Caco-2 (cell line): ENCODE data around the gene GPC5. TPM values are rescaled to one million over a fixed set of nuclear protein-coding genes. Genes with fewer than 3 reads are reported as not detected.

Source experiments
- BruUV-seq: library from RNA; stranded (reverse); fragments of 400-500 nt; replicated peaks from 2 replicates; lab custom pipeline; 2021; lab: Mats Ljungman, UMichigan
- CTCF ChIA-PET: fragments of 300-600 bp; sonication (Branson Sonifier 250); formaldehyde crosslinking; loops from one replicate; lab custom pipeline; 2022; ENCODE audit warnings: antibody characterized with exemption; lab: Charles Lee
- POLR2A ChIA-PET: fragments of 300-600 bp; sonication (Branson Sonifier 250); formaldehyde crosslinking; loops from one replicate; lab custom pipeline; 2022; ENCODE audit warnings: antibody characterized with exemption; lab: Charles Lee
- DNase-seq, 2 experiments: peaks; one replicate each; pipeline versions ENCODE4 v3.0.0 to v3.0.0-alpha.2; 2020 to 2022
- H3K27me3 ChIP-seq: replicated peaks from 2 replicates; pipeline ENCODE4 v1.6.0; 2011; ENCODE audit warnings: low read length; ENCODE audit not compliant: control insufficient read depth, insufficient read depth
- H3K36me3 ChIP-seq: 2 replicates; pipeline ENCODE4 v1.5.1; 2011; ENCODE audit warnings: low read length; ENCODE audit not compliant: control insufficient read depth, insufficient read depth
- H3K4me1 ChIP-seq: fragments of 250-450 bp; sonication (Bioruptor Pico); 2 replicates; pipeline ENCODE4 v1.5.1; 2020; ENCODE audit warnings: mild to moderate bottlenecking
- H3K4me3 ChIP-seq: 2 replicates; pipeline ENCODE4 v1.5.1; 2011; ENCODE audit warnings: low read depth, mild to moderate bottlenecking, control low read depth, low read length
- H3K9me3 ChIP-seq: fragments of 250-450 bp; sonication (Bioruptor Pico); 2 replicates; pipeline ENCODE4 v1.5.1; 2020; ENCODE audit warnings: mild to moderate bottlenecking, moderate library complexity
- H3K27ac Mint-ChIP-seq: one replicate; pipeline ENCODE4 v1.8.0; 2022; ENCODE audit warnings: mixed read lengths; ENCODE audit not compliant: unreplicated experiment
- H3K27me3 Mint-ChIP-seq: one replicate; pipeline ENCODE4 v1.8.0; 2022; ENCODE audit warnings: mixed read lengths; ENCODE audit not compliant: insufficient read depth, unreplicated experiment
- H3K36me3 Mint-ChIP-seq: one replicate; pipeline ENCODE4 v1.8.0; 2022; ENCODE audit warnings: mild to moderate bottlenecking, mixed read lengths; ENCODE audit not compliant: insufficient read depth, unreplicated experiment
- H3K4me1 Mint-ChIP-seq: one replicate; pipeline ENCODE4 v1.8.0; 2022; ENCODE audit warnings: low read depth, mixed read lengths; ENCODE audit not compliant: unreplicated experiment
- H3K4me3 Mint-ChIP-seq: one replicate; pipeline ENCODE4 v1.8.0; 2022; ENCODE audit warnings: mild to moderate bottlenecking, moderate library complexity, mixed read lengths; ENCODE audit not compliant: unreplicated experiment
- H3K9me3 Mint-ChIP-seq: one replicate; pipeline ENCODE4 v1.8.0; 2022; ENCODE audit warnings: mixed read lengths; ENCODE audit not compliant: unreplicated experiment
- intact Hi-C: fragments of 100-400 bp; cut with micrococcal nuclease; formaldehyde crosslinking; loops from one replicate; pipeline ENCODE4 v1.10.0; 2022; ENCODE audit not compliant: unreplicated experiment
- total RNA-seq: library from RNA; stranded (reverse); gene quantifications from 2 replicates; pipeline ENCODE4 v1.2.3, GENCODE V29; 2022
- TF ChIP-seq, protein P1 (sequence below), 2 experiments: fragments of 200-600 bp in 1 of 2; IDR thresholded peaks; 1 replicate in 1 of 2; 2 replicates in 1 of 2; pipeline versions ENCODE4 v1.5.1 to v1.8.0; 2011 to 2022; ENCODE audit warnings: antibody characterized with exemption in 1 of 2, control low read depth in 1 of 2, inconsistent platforms in 1 of 2, low read depth in 1 of 2, low read length in 1 of 2, mild to moderate bottlenecking in 1 of 2, moderate library complexity in 1 of 2; ENCODE audit not compliant: insufficient read depth in 1 of 2, severe bottlenecking in 1 of 2, unreplicated experiment in 1 of 2

The GPC5 gene
- total RNA-seq, 1 experiment from 2014 or later, result 4.1 TPM

DNA sequence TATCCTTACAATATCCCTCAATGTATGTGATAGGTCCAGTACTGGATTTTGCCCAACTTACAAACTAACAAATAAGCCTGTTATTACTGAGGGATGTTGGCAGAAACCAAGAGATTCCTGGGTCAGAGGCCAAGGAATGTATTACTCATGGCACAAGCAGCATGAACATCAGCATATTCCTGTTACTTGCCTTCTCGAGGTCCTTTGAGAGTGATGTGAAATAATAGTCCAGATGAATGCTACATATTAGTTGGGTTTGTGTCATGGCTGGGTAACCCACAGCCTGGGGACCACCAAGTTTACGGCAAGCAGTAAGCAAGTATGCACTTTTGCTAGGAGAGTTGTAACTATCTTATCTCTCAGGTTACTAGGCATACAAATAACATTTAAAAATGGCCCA, 1443.7 kb downstream of the GPC5 start:
- Histone ChIP-seq H3K9me3 (no peaks in the 10 kb centered on the region), H3K36me3 (no peaks in the 10 kb centered on the region), H3K27me3 (no peaks in the 10 kb centered on the region), H3K4me3 (no peak overlapping the region), H3K4me1 (no peaks in the 10 kb centered on the region)
- no peaks in the 10 kb centered on the region for H3K9me3 Mint-ChIP-seq
- no peaks in the 10 kb centered on the region for H3K27me3 Mint-ChIP-seq
- BruUV-seq, result no TSS peak
- no peak overlapping the region for H3K4me3 Mint-ChIP-seq
- intact Hi-C loops, result no loop called here
- POLR2A ChIA-PET, result no interaction called here
- TF ChIP-seq, protein P1, sequence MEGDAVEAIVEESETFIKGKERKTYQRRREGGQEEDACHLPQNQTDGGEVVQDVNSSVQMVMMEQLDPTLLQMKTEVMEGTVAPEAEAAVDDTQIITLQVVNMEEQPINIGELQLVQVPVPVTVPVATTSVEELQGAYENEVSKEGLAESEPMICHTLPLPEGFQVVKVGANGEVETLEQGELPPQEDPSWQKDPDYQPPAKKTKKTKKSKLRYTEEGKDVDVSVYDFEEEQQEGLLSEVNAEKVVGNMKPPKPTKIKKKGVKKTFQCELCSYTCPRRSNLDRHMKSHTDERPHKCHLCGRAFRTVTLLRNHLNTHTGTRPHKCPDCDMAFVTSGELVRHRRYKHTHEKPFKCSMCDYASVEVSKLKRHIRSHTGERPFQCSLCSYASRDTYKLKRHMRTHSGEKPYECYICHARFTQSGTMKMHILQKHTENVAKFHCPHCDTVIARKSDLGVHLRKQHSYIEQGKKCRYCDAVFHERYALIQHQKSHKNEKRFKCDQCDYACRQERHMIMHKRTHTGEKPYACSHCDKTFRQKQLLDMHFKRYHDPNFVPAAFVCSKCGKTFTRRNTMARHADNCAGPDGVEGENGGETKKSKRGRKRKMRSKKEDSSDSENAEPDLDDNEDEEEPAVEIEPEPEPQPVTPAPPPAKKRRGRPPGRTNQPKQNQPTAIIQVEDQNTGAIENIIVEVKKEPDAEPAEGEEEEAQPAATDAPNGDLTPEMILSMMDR (IDR thresholded peaks at IDR 0.05; ENCODE audit: insufficient read depth in 1 of 2, low read depth in 1 of 2, low read length in 1 of 2, severe bottlenecking in 1 of 2, unreplicated experiment in 1 of 2), result no peak
- no peaks in the 10 kb centered on the region for H3K36me3 Mint-ChIP-seq
- DNase-seq, result no peak
- H3K4me1 Mint-ChIP-seq, result no peaks in the 10 kb centered on the region
- CTCF ChIA-PET, result no interaction called here
- H3K27ac Mint-ChIP-seq, result no peak overlapping the region

DNA sequence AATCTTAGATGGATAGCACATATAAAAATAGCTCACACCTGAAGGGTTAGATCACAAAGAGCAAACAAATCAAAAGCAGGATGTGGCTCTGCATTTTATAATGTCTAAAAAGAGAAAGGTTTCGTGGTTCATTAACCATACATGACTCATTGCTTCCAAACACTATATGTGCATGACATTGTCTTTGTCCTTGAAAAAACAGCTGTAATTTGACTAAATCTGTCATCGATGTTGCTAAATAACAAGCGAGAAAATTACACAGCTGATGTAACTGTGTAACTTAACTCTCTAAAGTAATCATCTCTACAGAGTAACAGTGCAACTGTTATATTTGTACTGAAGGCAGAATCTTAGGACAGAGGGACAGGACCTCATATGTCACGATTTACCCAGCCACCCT, 1445.1 kb downstream of the GPC5 start:
- Histone ChIP-seq H3K4me1 (no peaks in the 10 kb centered on the region), H3K36me3 (no peaks in the 10 kb centered on the region), H3K4me3 (no peak overlapping the region), H3K27me3 (no peaks in the 10 kb centered on the region), H3K9me3 (no peaks in the 10 kb centered on the region)
- no peak overlapping the region for H3K27ac Mint-ChIP-seq
- POLR2A ChIA-PET, result no interaction called here
- H3K27me3 Mint-ChIP-seq, result no peaks in the 10 kb centered on the region
- TF ChIP-seq, protein P1 (IDR thresholded peaks at IDR 0.05; ENCODE audit: insufficient read depth in 1 of 2, low read depth in 1 of 2, low read length in 1 of 2, severe bottlenecking in 1 of 2, unreplicated experiment in 1 of 2), result no peak
- intact Hi-C loops, result no loop called here
- H3K9me3 Mint-ChIP-seq, result no peaks in the 10 kb centered on the region
- no peaks in the 10 kb centered on the region for H3K36me3 Mint-ChIP-seq
- no peak for DNase-seq
- no TSS peak for BruUV-seq
- no peaks in the 10 kb centered on the region for H3K4me1 Mint-ChIP-seq
- CTCF ChIA-PET, result no interaction called here
- H3K4me3 Mint-ChIP-seq, result no peak overlapping the region

GRCh38 chr13:92849381-92849780, 1451.0 kb downstream of the GPC5 start:
- intact Hi-C loops, result no loop called here
- H3K27me3 ChIP-seq, result no peaks in the 10 kb centered on the region
- BruUV-seq, result no TSS peak
- H3K4me3 ChIP-seq, result no peak overlapping the region
- no peak for DNase-seq
- H3K36me3 ChIP-seq, result no peaks in the 10 kb centered on the region
- Mint-ChIP-seq H3K36me3 (no peaks in the 10 kb centered on the region), H3K27me3 (no peaks in the 10 kb centered on the region), H3K4me1 (no peaks in the 10 kb centered on the region), H3K4me3 (no peak overlapping the region), H3K9me3 (no peaks in the 10 kb centered on the region), H3K27ac (no peak overlapping the region)
- ChIA-PET CTCF (no interaction called here), POLR2A (no interaction called here)
- H3K4me1 ChIP-seq, result no peaks in the 10 kb centered on the region
- TF ChIP-seq, protein P1 (IDR thresholded peaks at IDR 0.05; ENCODE audit: insufficient read depth in 1 of 2, low read depth in 1 of 2, low read length in 1 of 2, severe bottlenecking in 1 of 2, unreplicated experiment in 1 of 2), result no peak
- H3K9me3 ChIP-seq, result no peaks in the 10 kb centered on the region
